ENCODE results near the gene NPSR1.
"Not testable (repeated sequence)": the region's sequence is repeated elsewhere in the genome, so short reads cannot be mapped to it uniquely, and the experiment has no call there.

NPSR1 gene

DNA sequence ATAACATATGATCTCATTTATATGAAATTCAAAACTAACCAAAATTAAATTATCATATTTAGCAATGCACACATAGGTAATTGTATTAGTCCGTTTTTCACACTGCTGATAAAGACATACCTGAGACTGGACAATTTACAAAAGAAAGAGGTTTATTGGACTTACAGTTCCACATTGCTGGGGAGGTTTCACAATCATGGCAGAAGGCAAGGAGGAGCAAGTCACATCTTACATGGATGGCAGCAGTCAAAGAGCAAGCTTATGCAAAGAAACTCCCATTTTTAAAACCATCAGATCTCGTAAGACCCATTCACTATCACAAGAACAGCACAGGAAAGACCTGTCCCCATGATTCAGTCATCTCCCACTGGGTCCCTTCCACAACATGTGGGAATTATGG, 200.4 kb downstream of the NPSR1 start:
- H4K8ac ChIP-seq (ENCODE audit: low read length); H2BK5ac ChIP-seq (ENCODE audit: low read depth, low read length, poor library complexity, severe bottlenecking); H2BK12ac ChIP-seq (ENCODE audit: low read length in 2 of 2); H3K36me3 ChIP-seq (ENCODE audit: control insufficient read depth in 1 of 2, insufficient read depth in 2 of 2, low read depth in 1 of 2, low read length in 2 of 2); H3K4me1 ChIP-seq (ENCODE audit: control insufficient read depth, insufficient read depth, low read depth, low read length); H3K23ac ChIP-seq (ENCODE audit: low read length in 2 of 2); H3K27ac ChIP-seq (ENCODE audit: low read length, poor library complexity, severe bottlenecking); H3K4me3 ChIP-seq (ENCODE audit: insufficient read depth in 1 of 2, low read depth in 1 of 2, low read length in 2 of 2); H3K9me3 ChIP-seq (ENCODE audit: control insufficient read depth, low read length); H3K4ac ChIP-seq (ENCODE audit: low read depth in 1 of 2, low read length in 2 of 2); H3K79me1 ChIP-seq (replicated peaks; ENCODE audit: low read length, poor library complexity, severe bottlenecking); H2BK120ac ChIP-seq (ENCODE audit: low read depth, low read length); DNase-seq; H2BK15ac ChIP-seq (ENCODE audit: low read depth, poor library complexity, severe bottlenecking); H3K4me2 ChIP-seq (ENCODE audit: low read length, poor library complexity, severe bottlenecking); H3K14ac ChIP-seq (ENCODE audit: low read length in 2 of 2); H3K9ac ChIP-seq (ENCODE audit: low read length); H3K18ac ChIP-seq (ENCODE audit: low read depth in 1 of 2, low read length in 2 of 2); H2AFZ ChIP-seq (ENCODE audit: low read depth, low read length); H2AK5ac ChIP-seq (ENCODE audit: low read length, severe bottlenecking); H4K91ac ChIP-seq (ENCODE audit: low read length): not testable (repeated sequence)
- 89% methylated on average over 1 of the region's 2 CpGs for WGBS
- H3K27me3 ChIP-seq (ENCODE audit: control insufficient read depth in 1 of 2, insufficient read depth in 1 of 2, low read length in 2 of 2), result peaks cover 0 to 13% of the 10 kb centered on the region in 2 experiments

DNA sequence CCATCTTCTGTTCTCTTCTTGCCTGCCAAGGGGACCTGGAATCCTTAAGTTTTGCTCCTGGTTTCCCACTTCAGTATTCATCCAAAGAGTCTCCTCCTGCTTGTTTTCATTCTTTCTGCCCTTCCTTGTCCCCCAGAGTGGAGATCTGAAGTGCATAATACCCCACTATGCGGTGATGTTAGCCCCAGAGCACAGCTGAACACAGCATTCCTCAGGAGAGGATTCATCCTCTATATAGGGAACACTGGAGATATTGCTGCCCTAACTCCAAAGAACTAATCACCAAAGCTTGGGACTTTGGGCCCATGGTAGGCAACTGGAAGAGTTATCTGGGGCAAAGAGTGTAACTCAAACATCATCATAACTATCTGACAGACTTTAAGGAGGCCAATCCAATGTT, 201.3 kb downstream of the NPSR1 start:
- WGBS, result 100% methylated on average over 1 of the region's 1 CpG
- not testable (repeated sequence) for H3K23ac ChIP-seq (ENCODE audit: low read length in 2 of 2); H3K4me2 ChIP-seq (ENCODE audit: low read length, poor library complexity, severe bottlenecking); H3K4me3 ChIP-seq (ENCODE audit: insufficient read depth in 1 of 2, low read depth in 1 of 2, low read length in 2 of 2); H3K79me1 ChIP-seq (replicated peaks; ENCODE audit: low read length, poor library complexity, severe bottlenecking); H2AK5ac ChIP-seq (ENCODE audit: low read length, severe bottlenecking); H3K4ac ChIP-seq (ENCODE audit: low read depth in 1 of 2, low read length in 2 of 2); H3K4me1 ChIP-seq (ENCODE audit: control insufficient read depth, insufficient read depth, low read depth, low read length); H2BK15ac ChIP-seq (ENCODE audit: low read depth, poor library complexity, severe bottlenecking); H4K91ac ChIP-seq (ENCODE audit: low read length); H4K8ac ChIP-seq (ENCODE audit: low read length); H3K36me3 ChIP-seq (ENCODE audit: control insufficient read depth in 1 of 2, insufficient read depth in 2 of 2, low read depth in 1 of 2, low read length in 2 of 2); H2AFZ ChIP-seq (ENCODE audit: low read depth, low read length); H3K14ac ChIP-seq (ENCODE audit: low read length in 2 of 2); H2BK120ac ChIP-seq (ENCODE audit: low read depth, low read length); DNase-seq; H3K18ac ChIP-seq (ENCODE audit: low read depth in 1 of 2, low read length in 2 of 2); H3K27ac ChIP-seq (ENCODE audit: low read length, poor library complexity, severe bottlenecking); H2BK12ac ChIP-seq (ENCODE audit: low read length in 2 of 2); H3K9ac ChIP-seq (ENCODE audit: low read length); H3K9me3 ChIP-seq (ENCODE audit: control insufficient read depth, low read length); H2BK5ac ChIP-seq (ENCODE audit: low read depth, low read length, poor library complexity, severe bottlenecking)
- H3K27me3 ChIP-seq (ENCODE audit: control insufficient read depth in 1 of 2, insufficient read depth in 1 of 2, low read length in 2 of 2), result peaks cover 0 to 10% of the 10 kb centered on the region in 2 experiments

DNA sequence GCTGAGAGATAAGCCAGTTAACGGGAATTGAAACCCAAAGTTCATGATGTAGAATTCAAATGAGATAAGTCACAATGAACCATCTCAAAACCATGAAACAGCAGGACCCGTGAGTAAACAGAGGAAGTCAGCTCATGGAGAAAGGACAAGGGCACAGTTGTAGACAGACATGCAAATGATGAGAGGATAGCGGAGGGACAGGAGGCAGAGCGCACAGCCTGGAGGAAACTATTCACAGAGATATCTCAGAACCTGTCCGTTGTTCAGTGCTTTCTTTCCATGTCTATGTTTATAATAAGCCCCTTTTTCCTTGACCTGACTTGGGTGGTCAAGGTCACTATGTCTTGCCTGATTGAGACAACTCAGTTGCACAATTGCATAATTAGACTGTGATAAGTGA, 208.2 kb downstream of the NPSR1 start:
- H3K9ac ChIP-seq (ENCODE audit: low read length); H3K18ac ChIP-seq (ENCODE audit: low read depth in 1 of 2, low read length in 2 of 2); H2BK5ac ChIP-seq (ENCODE audit: low read depth, low read length, poor library complexity, severe bottlenecking); H3K9me3 ChIP-seq (ENCODE audit: control insufficient read depth, low read length); H3K79me1 ChIP-seq (replicated peaks; ENCODE audit: low read length, poor library complexity, severe bottlenecking); H2BK120ac ChIP-seq (ENCODE audit: low read depth, low read length); H4K91ac ChIP-seq (ENCODE audit: low read length); H3K4me1 ChIP-seq (ENCODE audit: control insufficient read depth, insufficient read depth, low read depth, low read length); H4K8ac ChIP-seq (ENCODE audit: low read length); H2AK5ac ChIP-seq (ENCODE audit: low read length, severe bottlenecking); H3K4ac ChIP-seq (ENCODE audit: low read depth in 1 of 2, low read length in 2 of 2); H3K4me2 ChIP-seq (ENCODE audit: low read length, poor library complexity, severe bottlenecking); H2BK12ac ChIP-seq (ENCODE audit: low read length in 2 of 2); H3K4me3 ChIP-seq (ENCODE audit: insufficient read depth in 1 of 2, low read depth in 1 of 2, low read length in 2 of 2); DNase-seq; H3K14ac ChIP-seq (ENCODE audit: low read length in 2 of 2); H3K23ac ChIP-seq (ENCODE audit: low read length in 2 of 2); H3K27ac ChIP-seq (ENCODE audit: low read length, poor library complexity, severe bottlenecking); H3K27me3 ChIP-seq (ENCODE audit: control insufficient read depth in 1 of 2, insufficient read depth in 1 of 2, low read length in 2 of 2); H2BK15ac ChIP-seq (ENCODE audit: low read depth, poor library complexity, severe bottlenecking); H3K36me3 ChIP-seq (ENCODE audit: control insufficient read depth in 1 of 2, insufficient read depth in 2 of 2, low read depth in 1 of 2, low read length in 2 of 2); H2AFZ ChIP-seq (ENCODE audit: low read depth, low read length): not testable (repeated sequence)
- no CpG with 5 or more reads among the region's 5 CpGs for WGBS

DNA sequence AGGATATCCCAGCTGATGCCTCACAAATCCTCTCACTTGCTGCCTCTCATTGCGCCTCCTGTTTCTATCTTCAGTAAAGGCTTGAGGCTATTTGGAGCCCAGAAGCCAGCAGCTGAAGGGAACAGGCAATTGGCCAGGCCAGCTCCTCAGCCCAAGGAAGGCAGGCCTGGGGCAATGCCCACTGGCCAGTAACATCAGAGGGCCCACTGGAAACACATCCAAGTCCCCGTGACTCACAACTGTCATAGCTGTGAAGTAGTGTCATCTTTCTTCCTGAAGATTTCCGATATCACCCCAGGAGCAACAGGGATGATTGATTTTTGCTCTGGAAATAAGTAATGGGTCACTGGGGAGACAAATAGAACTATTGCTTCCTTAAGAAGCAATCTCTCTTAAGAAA, 209.3 kb downstream of the NPSR1 start:
- not testable (repeated sequence) for H3K27ac ChIP-seq (ENCODE audit: low read length, poor library complexity, severe bottlenecking); H3K14ac ChIP-seq (ENCODE audit: low read length in 2 of 2); H4K91ac ChIP-seq (ENCODE audit: low read length); H3K4me1 ChIP-seq (ENCODE audit: control insufficient read depth, insufficient read depth, low read depth, low read length); H2AK5ac ChIP-seq (ENCODE audit: low read length, severe bottlenecking); H2BK5ac ChIP-seq (ENCODE audit: low read depth, low read length, poor library complexity, severe bottlenecking); H2BK12ac ChIP-seq (ENCODE audit: low read length in 2 of 2); H3K36me3 ChIP-seq (ENCODE audit: control insufficient read depth in 1 of 2, insufficient read depth in 2 of 2, low read depth in 1 of 2, low read length in 2 of 2); H3K4ac ChIP-seq (ENCODE audit: low read depth in 1 of 2, low read length in 2 of 2); H3K79me1 ChIP-seq (replicated peaks; ENCODE audit: low read length, poor library complexity, severe bottlenecking); H3K9ac ChIP-seq (ENCODE audit: low read length); H3K4me3 ChIP-seq (ENCODE audit: insufficient read depth in 1 of 2, low read depth in 1 of 2, low read length in 2 of 2); H3K27me3 ChIP-seq (ENCODE audit: control insufficient read depth in 1 of 2, insufficient read depth in 1 of 2, low read length in 2 of 2); H3K23ac ChIP-seq (ENCODE audit: low read length in 2 of 2); H2BK15ac ChIP-seq (ENCODE audit: low read depth, poor library complexity, severe bottlenecking); H2BK120ac ChIP-seq (ENCODE audit: low read depth, low read length); H2AFZ ChIP-seq (ENCODE audit: low read depth, low read length); H3K4me2 ChIP-seq (ENCODE audit: low read length, poor library complexity, severe bottlenecking); DNase-seq; H3K18ac ChIP-seq (ENCODE audit: low read depth in 1 of 2, low read length in 2 of 2); H4K8ac ChIP-seq (ENCODE audit: low read length); H3K9me3 ChIP-seq (ENCODE audit: control insufficient read depth, low read length)
- WGBS, result 84% methylated on average over 3 of the region's 3 CpGs
